DND-41 (cell line): Measurements from ENCODE around the gene CYB561A3.

Experiments
- ATAC-seq: fragments of 200-7000 bp; cut with Tn5 transposase; 3 replicates; pipeline ENCODE4 v1.9.1; 2021; ENCODE audit warnings: low read depth; ENCODE audit not compliant: insufficient read depth
- DNase-seq: peaks from one replicate; pipeline ENCODE4 v3.0.0-alpha.2; 2020
- H2AFZ ChIP-seq: 2 replicates; pipeline ENCODE4 v1.6.0; 2012; ENCODE audit warnings: low read depth, low read length
- H3K27ac ChIP-seq: 2 replicates; pipeline ENCODE4 v1.5.1; 2012; ENCODE audit warnings: low read length, inconsistent platforms
- H3K27me3 ChIP-seq: fragments of 200-600 bp; sonication (generic); 2 replicates; pipeline ENCODE4 v1.6.0; 2012; ENCODE audit warnings: low read length, mild to moderate bottlenecking, inconsistent platforms; ENCODE audit not compliant: insufficient read depth, poor library complexity
- H3K36me3 ChIP-seq: 2 replicates; pipeline ENCODE4 v1.5.1; 2012; ENCODE audit warnings: low read length, inconsistent platforms; ENCODE audit not compliant: insufficient read depth
- H3K4me1 ChIP-seq: 2 replicates; pipeline ENCODE4 v1.5.1; 2012; ENCODE audit warnings: mild to moderate bottlenecking, low read length; ENCODE audit not compliant: insufficient read depth
- H3K4me2 ChIP-seq: 2 replicates; pipeline ENCODE4 v1.6.0; 2012; ENCODE audit warnings: mild to moderate bottlenecking, moderate library complexity, low read length, inconsistent platforms; ENCODE audit not compliant: insufficient read depth
- H3K4me3 ChIP-seq, 2 experiments: fragments of 200-600 bp in 1 of 2; shearing (Covaris generic) in 1 of 2; 2 replicates each; pipeline ENCODE4 v1.5.1; 2012 to 2016; ENCODE audit warnings: inconsistent platforms in 2 of 2, low read length in 2 of 2, mild to moderate bottlenecking in 2 of 2, low read depth in 1 of 2, moderate library complexity in 1 of 2
- H3K79me2 ChIP-seq: 2 replicates; pipeline ENCODE4 v1.6.0; 2012; ENCODE audit warnings: low read length, inconsistent platforms; ENCODE audit not compliant: insufficient read depth
- H3K9ac ChIP-seq: 2 replicates; pipeline ENCODE4 v1.6.0; 2012; ENCODE audit warnings: low read depth, mild to moderate bottlenecking, inconsistent platforms, low read length, moderate library complexity
- H3K9me3 ChIP-seq: 2 replicates; pipeline ENCODE4 v1.5.1; 2012; ENCODE audit warnings: low read length, moderate library complexity, mild to moderate bottlenecking, inconsistent platforms; ENCODE audit not compliant: insufficient read depth, severe bottlenecking
- H4K20me1 ChIP-seq: 2 replicates; pipeline ENCODE4 v1.6.0; 2012; ENCODE audit warnings: low read length; ENCODE audit not compliant: insufficient read depth
- CTCF ChIP-seq: IDR thresholded peaks from 2 replicates; pipeline ENCODE4 v1.5.1; 2012; ENCODE audit warnings: borderline replicate concordance, low read length, moderate library complexity, mild to moderate bottlenecking; ENCODE audit not compliant: poor library complexity, severe bottlenecking; ENCODE audit errors: extremely low read depth
- EZH2 ChIP-seq: IDR thresholded peaks from 3 replicates; pipeline ENCODE4 v1.6.1; 2012; ENCODE audit warnings: borderline replicate concordance, low read depth, mild to moderate bottlenecking, moderate library complexity, low read length, inconsistent platforms; ENCODE audit not compliant: severe bottlenecking

The CYB561A3 gene

GRCh38 chr11:61339490-61339878 is 22.2 kb downstream of the CYB561A3 start:
- Histone ChIP-seq H3K9me3 (no peaks in the 10 kb centered on the region), H3K36me3 (peaks cover 6% of the 10 kb centered on the region; the same call in 1 of the 2 replicates), H3K9ac (no peak overlapping the region), H3K79me2 (no peaks in the 10 kb centered on the region), H2AFZ (no peak overlapping the region), H3K4me1 (peaks cover 22% of the 10 kb centered on the region), H3K4me3 (no peak overlapping the region), H3K4me2 (no peak overlapping the region), H4K20me1 (no peaks in the 10 kb centered on the region), H3K27ac (no peak overlapping the region), H3K27me3 (no peaks in the 10 kb centered on the region)
- TF ChIP-seq EZH2 (no peak), CTCF (no peak)
- DNase-seq (no peak), ATAC-seq (no peak)

GRCh38 chr11:61338783-61339489 is 22.7 kb downstream of the CYB561A3 start:
- Histone ChIP-seq H3K27me3 (no peaks in the 10 kb centered on the region), H2AFZ (no peak overlapping the region), H4K20me1 (no peaks in the 10 kb centered on the region), H3K4me1 (peaks cover 27% of the 10 kb centered on the region), H3K79me2 (no peaks in the 10 kb centered on the region), H3K36me3 (peaks cover 6% of the 10 kb centered on the region; the same call in 1 of the 2 replicates), H3K4me2 (no peak overlapping the region), H3K27ac (no peak overlapping the region), H3K9me3 (no peaks in the 10 kb centered on the region), H3K4me3 (no peak overlapping the region), H3K9ac (no peak overlapping the region)
- ATAC-seq (no peak), DNase-seq (no peak)
- TF ChIP-seq CTCF (no peak), EZH2 (no peak)

- TF ChIP-seq CTCF (no peak), EZH2 (no peak)
- no peak overlapping the region for H3K4me3 ChIP-seq
- no peaks in the 10 kb centered on the region for H3K9me3 ChIP-seq
- DNase-seq (no peak), ATAC-seq (no peak)
- peaks cover 34% of the 10 kb centered on the region for H3K4me1 ChIP-seq
- peaks cover 7% of the 10 kb centered on the region for H3K79me2 ChIP-seq
- no peak overlapping the region for H3K9ac ChIP-seq
- no peak overlapping the region for H2AFZ ChIP-seq
- H3K27me3 ChIP-seq = no peaks in the 10 kb centered on the region
- H3K36me3 ChIP-seq = peaks cover 6% of the 10 kb centered on the region; the same call in 1 of the 2 replicates
- no peaks in the 10 kb centered on the region for H4K20me1 ChIP-seq
- H3K27ac ChIP-seq = no peak overlapping the region
- no peak overlapping the region for H3K4me2 ChIP-seq
Observed at GRCh38 chr11:61337706-61338470, 23.8 kb downstream of the CYB561A3 start.
